Retina (tissue), 1 donor: ENCODE data around the gene RFNG.

Experiments
- DNase-seq: peaks from one replicate; pipeline ENCODE4 v3.0.0-alpha.2; 2016

RFNG gene, protein sequence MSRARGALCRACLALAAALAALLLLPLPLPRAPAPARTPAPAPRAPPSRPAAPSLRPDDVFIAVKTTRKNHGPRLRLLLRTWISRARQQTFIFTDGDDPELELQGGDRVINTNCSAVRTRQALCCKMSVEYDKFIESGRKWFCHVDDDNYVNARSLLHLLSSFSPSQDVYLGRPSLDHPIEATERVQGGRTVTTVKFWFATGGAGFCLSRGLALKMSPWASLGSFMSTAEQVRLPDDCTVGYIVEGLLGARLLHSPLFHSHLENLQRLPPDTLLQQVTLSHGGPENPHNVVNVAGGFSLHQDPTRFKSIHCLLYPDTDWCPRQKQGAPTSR

GRCh38 chr17:82051776-82052637 lies at the start of gene RFNG, which contains the start of gene GPS1:
RFNG (minus strand) TSS chr17:82051811; CDS start chr17:82051766, 45 bp downstream.
GPS1 (plus strand) TSS chr17:82051898; CDS start chr17:82051932, 34 bp downstream.
- DNase-seq = peak; percentile 65

GRCh38 chr17:82101301-82101715 lies 49.7 kb upstream of the RFNG start:
- DNase-seq = no peak

GRCh38 chr17:82100502-82101298 lies 49.1 kb upstream of the RFNG start:
- DNase-seq = no peak

GRCh38 chr17:82098939-82099763 lies 47.5 kb upstream of the RFNG start:
- DNase-seq = no peak

- peak; percentile 95 for DNase-seq
Measured at GRCh38 chr17:82098169-82098938, 46.7 kb upstream of the RFNG start, which contains the start of gene FASN. FASN (minus strand) TSS chr17:82098236; CDS start chr17:82096445, 1,791 bp downstream.

DNA sequence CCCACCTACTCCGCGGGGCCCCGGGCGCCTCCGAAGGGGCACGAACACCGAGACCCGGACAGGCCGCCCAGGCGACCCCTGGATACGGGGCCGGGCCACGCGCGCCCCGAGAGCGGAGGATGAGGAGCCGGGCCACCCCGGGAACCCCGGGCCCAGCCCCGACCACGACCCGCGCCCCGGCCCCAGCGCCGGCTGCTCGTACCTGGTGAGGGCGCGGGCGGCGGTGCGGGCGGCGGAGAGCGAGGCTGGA lies 46.2 kb upstream of the RFNG start:
- no peak for DNase-seq

DNA sequence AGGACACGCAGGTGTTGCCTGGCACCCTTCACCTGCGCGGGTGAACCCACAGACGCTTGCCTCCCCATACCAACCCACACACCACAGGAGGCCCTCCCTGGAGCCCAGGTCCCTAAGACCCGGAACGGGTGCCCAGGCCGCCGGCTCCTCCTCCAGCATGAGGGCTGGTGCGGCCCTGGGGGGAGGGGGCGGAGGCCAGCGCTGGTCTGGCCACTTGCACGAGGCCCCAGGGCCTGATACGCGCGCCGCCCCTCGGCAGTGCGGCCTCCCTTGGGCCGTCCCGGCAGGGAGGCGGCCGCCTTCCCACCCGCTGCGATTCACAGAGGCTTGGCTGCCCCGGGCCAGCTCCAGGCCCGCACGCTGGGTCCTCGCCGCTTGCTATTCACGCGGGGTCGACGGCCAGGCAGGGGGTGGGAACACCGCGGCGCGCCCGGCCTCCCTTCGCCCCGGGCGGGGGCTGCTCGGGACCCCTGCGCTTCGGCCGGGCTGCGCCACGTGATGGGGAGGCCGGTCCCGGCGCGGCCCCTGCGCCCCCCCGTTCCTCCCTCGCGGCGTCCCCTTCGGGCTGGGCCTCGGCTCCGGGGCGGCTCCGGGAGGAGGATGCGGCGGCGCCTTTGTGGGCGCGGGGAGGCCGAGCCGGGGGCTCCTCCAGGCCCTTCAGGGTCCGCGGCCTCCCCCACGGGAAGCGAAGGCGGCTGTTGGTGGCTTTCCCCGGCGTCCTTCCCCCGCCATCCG lies 45.7 kb upstream of the RFNG start:
- peak; percentile 62 for DNase-seq

- DNase-seq = no peak
Measured at GRCh38 chr17:82096709-82097183, 45.1 kb upstream of the RFNG start.

- DNase-seq = no peak
Measured at GRCh38 chr17:82095777-82096708, 44.4 kb upstream of the RFNG start.

DNA sequence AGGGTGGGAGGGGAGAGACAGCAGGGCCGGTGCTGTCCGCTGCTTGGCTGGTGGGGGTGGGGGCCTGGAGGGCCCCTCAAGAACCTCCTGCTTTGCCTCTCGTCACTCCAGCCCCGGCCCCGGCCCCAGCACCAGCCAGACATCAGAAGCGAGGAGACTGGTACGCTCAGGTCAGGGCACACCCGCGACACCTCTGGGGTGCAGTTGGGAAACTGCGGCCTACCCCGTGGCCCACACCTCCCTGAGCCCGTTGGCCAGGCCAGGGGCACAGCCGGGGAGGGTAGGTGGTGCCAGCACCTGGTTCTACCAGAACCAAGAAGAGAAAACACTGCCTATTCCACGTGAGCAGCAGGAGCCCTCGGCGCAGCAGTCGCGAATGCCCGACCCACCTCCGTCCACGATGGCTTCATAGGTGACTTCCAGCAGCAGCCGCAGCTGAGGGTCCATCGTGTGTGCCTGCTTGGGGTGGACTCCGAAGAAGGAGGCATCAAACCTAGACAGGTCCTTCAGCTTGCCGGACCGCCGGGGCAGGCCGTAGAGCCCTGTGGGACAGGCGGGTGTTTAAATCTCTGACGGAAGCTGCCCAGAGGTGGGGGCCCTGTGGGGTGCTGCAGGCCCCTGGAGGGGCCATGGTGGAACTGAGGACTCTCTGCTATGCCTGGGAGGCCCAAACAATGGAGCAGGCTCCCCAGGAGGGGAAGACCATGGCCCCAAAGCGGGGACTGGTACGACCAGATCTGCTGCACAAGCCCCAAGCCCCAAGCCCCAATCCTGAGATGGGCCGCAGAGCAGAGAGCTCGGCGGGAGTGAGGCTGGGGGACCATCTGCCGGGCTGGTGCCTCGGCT lies 43.5 kb upstream of the RFNG start:
- no peak for DNase-seq

DNA sequence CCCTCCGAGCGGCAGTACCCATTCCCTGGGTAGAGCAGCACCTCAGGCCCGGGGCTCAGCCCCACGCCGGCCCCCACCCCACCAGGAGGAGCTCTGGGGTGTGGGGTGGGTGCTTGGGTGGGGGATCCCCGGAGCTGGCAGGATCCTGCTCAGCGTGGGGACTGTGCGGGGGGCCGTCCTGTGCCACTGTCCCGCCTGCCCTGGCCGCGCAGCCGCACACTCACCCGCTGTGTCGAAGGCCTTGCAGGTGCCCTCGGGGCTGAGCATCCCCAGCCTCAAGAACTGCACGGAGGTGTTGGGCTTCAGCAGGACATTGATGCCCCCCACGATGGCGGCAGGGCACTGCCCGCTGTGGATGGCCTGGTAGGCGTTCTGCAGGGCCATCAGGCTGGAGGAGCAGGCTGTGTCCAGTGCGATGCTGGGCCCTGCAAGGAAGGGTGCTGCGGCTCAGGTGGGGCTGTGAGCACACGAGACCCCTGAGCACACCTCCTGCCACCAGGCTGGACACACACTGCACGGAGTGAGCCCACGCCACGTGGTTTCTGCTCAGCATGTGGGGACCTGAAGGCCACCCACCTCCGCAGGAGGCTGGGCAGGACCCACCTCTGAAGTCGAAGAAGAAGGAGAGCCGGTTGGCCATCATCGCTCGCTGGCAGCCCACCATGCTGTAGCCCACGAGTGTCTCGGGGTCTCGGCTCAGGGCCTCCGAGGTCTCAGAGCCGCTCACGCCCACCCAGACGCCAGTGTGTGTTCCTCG lies 41.6 kb upstream of the RFNG start:
- no peak for DNase-seq

DNA sequence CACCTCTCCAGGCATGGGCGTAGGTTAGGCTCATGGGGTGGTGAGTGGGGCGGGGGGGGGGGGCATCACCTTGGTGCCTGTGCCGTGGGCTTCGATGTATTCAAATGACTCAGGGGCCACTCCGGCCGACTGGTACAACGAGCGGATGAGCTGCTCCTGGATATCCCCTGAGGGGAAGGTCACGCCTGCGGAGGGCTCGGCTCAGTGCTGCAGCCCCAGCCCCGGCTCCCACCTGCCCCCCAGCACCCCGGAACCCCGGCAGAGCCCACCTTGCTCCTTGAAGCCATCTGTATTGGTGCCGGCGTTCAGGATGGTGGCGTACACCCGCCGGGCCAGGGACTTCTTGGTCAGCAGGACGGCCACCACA lies 41.0 kb upstream of the RFNG start:
- no peak for DNase-seq

- no peak for DNase-seq
Measured at GRCh38 chr17:82092094-82092586, 40.5 kb upstream of the RFNG start.

DNA sequence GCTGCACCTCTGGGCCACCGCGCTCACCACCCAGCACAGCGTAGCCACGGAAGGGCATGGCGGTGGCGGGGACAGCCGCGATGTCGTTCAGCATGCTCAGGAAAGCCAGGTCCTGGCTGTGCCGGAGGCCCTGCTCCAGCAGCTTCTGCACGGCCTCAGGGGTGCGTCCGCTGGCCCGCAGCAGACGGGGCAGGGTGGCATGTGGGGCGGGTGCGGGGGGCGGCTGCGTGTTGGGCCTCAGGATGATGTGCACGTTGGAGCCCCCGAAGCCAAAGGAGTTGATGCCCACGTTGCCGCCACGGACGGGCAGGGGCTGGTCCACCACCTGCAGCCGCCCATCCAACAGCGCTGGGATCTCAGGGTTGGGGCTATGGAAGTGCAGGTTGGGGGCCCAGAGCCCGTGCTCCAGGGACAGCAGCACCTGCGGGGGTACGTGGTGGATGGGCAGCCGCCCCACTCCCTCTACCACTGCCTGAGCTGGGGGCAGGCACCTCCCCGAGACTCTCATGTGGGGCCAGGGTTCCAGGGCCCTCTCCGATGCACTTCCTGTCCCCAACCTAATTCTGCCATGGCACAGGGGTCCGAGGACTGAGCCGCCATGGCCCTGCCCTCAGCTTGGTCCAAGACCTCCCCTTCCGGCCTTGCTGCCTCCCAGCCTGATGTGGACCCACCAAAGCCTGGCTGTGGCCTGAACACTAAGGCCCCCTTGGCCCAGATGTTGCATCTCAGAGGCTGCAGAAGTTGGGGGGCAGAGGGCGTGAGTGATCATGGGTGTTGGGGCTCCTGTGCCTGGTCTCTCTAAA lies 39.9 kb upstream of the RFNG start:
- DNase-seq = no peak

DNA sequence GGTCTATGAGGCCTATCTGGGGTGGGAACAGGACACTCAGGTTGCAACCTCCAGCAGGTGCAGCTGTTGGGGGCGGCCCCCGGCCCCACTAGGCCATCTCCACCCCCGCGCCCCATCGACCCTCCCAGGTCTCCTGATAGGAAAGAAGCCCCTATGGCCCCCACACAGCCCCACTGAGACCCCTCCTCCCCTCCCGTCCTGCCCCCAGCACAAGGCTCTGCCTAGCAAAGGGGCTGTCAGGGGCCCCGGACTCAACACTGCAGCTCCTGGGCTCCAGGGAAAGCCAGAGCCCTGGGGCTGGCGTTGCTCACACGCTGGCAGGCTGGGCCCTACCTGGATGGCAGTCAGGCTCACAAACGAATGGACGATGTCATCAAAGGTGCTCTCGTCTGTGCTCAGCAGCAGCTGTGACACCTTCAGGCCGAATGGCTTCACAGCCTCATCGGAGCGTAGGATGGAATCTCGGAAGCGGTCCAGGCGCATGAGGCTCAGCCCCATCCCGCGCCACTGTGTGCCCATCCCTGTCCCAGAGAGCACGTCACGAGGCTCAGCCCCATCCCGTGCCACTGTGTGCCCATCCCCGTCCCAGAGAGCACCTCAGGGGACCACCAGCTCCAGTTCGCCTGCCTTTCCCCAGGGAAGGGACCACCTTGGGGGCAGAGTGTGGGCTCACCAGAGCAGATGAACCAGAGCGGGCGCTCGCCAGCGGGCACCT lies 39.1 kb upstream of the RFNG start:
- DNase-seq = no peak
